HG03521 (cell line): ENCODE results near the gene PPM1G.
A peak's percentile ranks its signal among the peaks of the same experiment; 100 is the strongest.
"Not testable (repeated sequence)": the region's sequence is repeated elsewhere in the genome, so short reads cannot be mapped to it uniquely, and the experiment has no call there.

Experiments used
- ATAC-seq: cut with Tn5 transposase; IDR thresholded peaks from one replicate; pipeline ENCODE4 v1.9.1; 2021; ENCODE audit warnings: mild to moderate bottlenecking, moderate library complexity; ENCODE audit not compliant: unreplicated experiment

The PPM1G gene, protein sequence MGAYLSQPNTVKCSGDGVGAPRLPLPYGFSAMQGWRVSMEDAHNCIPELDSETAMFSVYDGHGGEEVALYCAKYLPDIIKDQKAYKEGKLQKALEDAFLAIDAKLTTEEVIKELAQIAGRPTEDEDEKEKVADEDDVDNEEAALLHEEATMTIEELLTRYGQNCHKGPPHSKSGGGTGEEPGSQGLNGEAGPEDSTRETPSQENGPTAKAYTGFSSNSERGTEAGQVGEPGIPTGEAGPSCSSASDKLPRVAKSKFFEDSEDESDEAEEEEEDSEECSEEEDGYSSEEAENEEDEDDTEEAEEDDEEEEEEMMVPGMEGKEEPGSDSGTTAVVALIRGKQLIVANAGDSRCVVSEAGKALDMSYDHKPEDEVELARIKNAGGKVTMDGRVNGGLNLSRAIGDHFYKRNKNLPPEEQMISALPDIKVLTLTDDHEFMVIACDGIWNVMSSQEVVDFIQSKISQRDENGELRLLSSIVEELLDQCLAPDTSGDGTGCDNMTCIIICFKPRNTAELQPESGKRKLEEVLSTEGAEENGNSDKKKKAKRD

DNA sequence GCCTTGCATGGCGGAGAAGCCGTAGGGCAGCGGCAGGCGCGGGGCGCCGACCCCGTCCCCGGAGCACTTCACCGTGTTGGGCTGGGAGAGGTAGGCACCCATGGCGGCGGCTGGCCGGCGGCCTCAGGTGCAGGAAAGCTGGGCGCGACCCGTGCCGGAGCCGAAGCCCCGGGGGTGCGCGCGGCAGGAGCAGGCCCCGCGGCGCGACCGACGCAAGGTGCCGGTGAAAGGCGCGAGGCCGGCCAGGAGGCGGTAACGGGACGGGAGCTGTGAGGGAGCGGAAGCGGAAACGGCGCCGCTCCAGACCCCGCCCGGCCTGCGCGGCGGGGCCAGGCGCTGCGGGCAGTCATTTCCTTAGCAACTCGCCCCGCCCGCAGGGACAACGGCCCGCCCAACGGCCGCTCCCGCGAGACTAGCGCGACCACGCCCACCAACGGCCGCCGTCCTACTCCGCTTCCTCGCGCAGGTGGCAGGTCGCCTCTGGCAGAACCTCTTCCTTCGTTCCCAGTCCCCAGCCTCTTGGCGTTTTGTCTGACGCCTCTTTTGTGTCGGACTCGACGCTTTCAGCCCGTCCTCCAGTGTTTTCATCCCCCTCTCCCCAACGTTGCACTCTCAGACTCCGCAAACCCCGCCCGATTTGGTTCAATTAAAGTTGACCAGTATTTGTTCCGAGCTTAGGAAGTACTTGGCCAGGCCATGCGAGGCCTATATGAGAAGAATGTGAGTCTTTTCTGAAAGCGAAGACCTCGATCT is at the start of gene PPM1G:
PPM1G (minus strand) TSS at position 271 of the 753 bp plus-strand sequence; CDS start at position 102, 169 bp downstream.
- ATAC-seq: peak; percentile 91

DNA sequence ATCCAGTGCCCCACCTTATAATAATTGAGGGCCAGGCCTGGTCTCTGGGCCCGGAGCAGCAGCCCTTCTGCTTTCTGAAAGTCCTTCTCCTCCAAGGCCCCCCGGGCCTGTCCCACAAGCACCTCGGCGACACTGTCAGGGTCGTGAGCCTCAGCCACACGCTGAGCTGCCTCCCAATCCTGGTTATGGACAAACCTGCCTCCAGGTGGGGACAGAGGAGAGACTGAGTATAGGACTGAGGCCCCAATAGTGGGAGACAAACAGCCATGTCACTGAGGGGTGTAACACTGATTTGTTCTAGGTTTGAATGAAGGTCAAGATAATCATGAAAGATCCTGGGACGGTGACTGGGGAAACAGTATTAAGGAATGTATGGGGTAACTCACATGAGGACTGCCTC is 44.6 kb upstream of the PPM1G start:
- ATAC-seq: no peak

DNA sequence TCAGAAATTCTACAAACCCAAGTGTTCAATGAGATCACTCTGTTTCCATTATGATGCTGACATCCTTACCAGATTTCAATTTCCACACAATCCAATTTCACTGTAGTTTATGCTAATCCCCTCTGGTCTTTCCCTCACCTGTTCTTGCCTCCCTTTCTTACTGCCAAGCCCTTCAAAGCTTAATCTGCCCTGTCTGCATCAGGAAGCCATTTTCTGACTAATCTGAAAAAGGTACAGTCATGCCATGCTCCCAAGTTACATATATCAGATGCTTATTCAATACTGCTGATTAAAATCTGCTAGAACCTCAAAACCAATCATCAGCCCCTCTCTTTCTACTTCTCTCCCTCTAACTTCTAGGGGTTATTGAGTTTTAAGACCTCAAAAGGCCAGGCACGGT is 41.7 kb upstream of the PPM1G start:
- no peak for ATAC-seq

DNA sequence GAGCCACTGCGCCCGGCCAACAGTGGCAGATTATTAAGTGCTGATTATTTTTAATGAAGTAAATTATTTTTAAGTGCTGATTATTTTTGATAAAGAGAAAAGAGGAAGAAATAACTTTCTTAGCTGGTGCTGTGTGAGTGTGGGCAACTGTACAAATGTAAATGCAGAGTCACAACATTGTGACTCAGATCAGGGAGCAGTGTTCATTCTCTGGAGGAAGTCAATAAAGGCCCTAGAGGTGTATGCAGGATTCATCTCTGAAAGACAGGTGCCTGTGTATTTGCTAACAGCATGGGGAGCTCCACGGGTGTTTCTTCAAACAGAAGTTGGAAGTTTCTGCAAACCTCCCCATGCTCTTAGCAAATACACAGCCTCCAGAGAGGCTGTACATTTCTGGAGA is 39.0 kb upstream of the PPM1G start:
- no peak for ATAC-seq

DNA sequence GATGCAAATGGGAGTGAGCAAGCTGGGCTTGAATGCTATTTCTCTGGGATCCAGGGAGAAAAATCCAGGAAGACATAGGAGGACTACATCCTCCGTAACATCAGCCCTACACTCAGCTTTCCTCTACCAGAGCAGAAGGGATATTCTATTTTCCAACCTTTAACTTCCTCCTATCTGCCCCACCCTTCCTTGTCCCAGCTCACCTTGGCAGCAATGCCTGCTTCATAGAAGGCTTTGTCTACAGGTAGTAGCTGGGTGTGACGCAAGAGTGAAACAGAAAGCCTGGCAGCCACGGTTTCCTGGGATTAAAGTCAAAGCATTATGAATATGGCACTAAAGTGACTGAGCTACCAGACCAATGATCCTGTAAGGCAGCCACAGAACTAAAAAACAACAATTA is 36.7 kb upstream of the PPM1G start:
- ATAC-seq: no peak

DNA sequence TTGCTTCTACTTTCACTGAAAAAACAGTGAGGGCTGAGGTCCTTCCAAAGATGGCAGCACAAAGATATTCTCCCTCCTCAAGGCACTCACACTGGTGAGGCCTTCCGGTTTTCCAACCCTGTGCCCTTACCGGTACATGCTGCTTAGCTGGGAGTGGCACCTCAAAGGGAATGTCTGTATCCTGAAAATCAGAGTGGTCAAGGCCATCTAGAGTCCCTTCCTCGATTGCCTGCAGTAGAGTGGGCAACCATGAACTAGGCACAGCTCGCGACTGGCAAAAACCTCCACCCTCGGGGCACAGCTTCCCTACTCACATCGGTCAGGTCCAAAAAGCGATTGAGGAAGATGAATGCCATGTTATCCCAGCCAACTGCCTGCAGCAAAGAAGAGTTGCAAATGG is 36.2 kb upstream of the PPM1G start:
- ATAC-seq: no peak

DNA sequence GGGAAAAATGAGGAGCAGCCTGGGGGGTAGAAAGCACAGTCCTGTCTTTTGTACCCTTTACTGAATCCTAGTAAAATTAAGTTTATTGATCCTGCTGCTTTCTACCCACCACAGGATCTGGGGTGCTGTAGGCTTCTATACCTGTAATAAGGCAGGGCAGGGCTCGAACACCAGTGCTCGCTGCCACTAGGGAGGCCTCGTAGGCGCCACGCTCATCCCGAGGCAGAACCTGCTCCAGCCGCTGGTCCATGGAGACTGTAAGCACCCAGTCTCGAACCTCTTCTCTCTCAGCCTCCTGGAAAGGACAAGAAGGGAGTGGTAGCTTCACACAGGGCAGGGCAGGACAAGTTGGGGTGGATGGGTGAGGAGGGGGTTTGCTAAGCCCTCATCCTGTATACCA is 35.8 kb upstream of the PPM1G start:
- no peak for ATAC-seq

DNA sequence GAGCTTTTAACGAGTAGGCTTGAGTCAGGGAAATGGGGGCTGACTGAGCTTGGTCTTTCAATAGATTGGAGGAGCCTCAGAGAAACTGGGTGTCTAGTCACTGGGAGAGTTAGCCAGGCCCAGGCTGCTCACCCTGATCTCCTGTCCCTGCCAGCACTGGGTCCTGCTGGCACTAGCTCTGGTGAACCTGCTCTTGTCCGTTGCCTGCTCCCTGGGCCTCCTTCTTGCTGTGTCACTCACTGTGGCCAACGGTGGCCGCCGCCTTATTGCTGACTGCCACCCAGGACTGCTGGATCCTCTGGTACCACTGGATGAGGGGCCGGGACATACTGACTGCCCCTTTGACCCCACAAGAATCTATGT is 33.5 kb upstream of the PPM1G start:
- no peak for ATAC-seq

DNA sequence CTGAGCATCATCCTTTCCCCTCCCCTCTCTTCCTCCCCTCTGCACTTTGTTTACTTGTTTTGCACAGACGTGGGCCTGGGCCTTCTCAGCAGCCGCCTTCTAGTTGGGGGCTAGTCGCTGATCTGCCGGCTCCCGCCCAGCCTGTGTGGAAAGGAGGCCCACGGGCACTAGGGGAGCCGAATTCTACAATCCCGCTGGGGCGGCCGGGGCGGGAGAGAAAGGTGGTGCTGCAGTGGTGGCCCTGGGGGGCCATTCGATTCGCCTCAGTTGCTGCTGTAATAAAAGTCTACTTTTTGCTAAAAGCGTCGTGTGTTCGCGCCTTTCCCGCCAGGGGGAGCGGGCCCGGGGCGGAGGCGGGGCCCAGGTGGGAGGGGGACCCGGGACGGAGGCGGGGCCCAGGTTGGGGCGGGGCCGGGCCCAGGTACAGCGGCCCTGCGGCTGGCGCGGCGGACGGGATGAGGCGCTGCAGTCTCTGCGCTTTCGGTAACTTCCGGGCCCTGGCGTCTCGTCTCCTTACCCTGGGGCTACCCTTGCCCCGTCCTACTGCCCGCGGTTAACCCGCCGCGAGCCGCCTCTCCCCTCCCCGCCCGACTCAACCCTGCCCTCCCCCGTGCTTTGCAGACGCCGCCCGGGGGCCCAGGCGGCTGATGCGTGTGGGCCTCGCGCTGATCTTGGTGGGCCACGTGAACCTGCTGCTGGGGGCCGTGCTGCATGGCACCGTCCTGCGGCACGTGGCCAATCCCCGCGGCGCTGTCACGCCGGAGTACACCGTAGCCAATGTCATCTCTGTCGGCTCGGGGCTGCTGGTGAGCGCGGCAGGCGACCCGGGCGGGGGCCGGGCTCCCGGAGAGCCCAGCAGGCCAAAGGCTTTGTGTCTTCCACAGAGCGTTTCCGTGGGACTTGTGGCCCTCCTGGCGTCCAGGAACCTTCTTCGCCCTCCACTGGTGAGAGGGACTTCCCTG is 32.8 kb upstream of the PPM1G start, which contains the start of gene KRTCAP3:
KRTCAP3 (plus strand) TSS at position 424 of the 962 bp plus-strand sequence; CDS start at position 456, 32 bp downstream.
- no peak for ATAC-seq

DNA sequence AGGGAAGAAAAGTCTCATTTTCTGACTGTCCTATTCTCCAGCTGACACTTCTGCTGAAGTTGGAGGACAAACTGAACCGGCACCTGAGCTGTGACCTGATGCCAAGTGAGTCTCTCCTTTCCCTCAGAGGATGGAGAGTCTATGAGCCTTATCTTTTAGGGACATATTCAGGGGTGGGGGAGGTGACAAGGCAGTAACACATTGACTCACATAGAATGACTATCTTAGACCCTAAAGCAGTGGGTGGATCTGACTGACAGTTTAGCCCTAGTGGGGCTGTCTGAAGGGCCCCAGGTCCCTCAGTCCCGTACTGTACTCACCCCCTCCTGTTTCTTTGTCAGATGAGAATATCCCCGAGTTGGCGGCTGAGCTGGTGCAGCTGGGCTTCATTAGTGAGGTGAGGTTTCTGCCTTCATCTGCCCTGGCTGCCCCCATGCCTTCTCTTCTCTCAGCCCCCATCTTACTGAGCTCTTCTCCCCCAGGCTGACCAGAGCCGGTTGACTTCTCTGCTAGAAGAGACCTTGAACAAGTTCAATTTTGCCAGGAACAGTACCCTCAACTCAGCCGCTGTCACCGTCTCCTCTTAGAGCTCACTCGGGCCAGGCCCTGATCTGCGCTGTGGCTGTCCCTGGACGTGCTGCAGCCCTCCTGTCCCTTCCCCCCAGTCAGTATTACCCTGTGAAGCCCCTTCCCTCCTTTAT is 32.0 kb upstream of the PPM1G start:
- ATAC-seq: no peak

DNA sequence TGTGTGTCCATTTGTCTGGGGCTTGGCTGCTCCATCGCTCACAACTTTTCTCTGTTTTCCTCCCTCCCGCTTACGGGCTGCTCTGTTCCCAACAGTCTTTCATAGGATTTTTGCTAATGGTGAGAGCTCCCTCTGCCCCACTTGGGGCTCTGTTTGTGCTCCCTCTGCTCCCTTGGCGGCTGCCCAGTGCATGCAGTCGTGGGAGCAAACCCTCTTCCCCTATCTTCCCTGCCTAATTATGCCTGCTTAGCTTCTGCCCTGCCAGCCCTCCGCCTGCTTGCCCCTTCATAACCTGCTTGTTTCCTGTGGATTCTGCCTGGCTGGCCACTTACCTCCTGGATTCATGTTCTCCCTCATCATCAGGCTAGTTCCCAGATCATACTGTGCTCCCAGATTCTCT is 26.2 kb upstream of the PPM1G start:
- no peak for ATAC-seq

DNA sequence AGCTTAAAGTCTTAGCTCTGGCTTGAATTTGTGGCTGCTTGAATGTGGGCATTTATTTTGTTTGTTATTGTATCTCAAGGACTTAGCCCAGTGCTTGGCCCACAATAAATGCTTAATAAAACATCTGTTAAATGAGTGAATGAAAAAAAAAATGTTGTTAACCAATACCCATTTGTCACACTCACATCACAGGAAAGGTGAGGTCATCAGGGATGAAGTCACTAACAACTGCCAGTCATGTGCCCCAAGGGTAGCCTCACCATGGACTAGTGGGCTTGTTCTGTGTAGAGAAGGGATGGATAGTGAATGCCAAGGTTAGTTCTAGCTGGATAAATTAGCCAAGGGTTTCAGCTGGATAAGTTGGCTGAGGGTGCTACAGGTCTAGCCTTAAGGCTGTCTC is 22.0 kb upstream of the PPM1G start:
- ATAC-seq: no peak

DNA sequence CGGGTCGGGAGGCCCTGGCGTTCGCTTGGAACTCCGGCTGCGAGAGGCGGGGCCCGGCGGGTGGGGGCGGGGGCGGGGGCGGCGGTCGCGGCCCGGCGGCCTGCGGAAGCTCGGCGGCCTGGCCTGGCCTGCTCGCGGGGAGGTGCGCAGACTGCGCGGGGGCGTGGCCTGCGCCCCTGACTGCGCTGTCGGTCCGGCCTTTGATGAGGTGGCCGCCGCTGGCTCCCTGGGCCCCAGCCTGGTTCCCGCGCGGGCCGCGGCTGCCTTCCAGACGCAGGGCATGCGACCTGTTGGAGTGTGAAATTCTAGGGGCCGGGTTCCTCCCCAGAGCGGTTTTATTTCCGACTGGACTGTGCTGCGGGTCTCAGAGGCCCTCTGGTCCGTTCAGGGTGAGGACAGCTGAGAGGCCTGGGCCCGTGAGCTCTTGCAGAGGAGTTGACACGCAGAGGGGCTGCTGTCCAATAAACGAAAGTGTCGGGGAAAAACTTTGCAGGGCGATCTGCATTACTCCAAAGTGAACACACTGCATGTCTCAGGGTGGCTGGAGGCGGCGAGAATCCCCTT is 19.7 kb upstream of the PPM1G start:
- ATAC-seq: peak; percentile 64

DNA sequence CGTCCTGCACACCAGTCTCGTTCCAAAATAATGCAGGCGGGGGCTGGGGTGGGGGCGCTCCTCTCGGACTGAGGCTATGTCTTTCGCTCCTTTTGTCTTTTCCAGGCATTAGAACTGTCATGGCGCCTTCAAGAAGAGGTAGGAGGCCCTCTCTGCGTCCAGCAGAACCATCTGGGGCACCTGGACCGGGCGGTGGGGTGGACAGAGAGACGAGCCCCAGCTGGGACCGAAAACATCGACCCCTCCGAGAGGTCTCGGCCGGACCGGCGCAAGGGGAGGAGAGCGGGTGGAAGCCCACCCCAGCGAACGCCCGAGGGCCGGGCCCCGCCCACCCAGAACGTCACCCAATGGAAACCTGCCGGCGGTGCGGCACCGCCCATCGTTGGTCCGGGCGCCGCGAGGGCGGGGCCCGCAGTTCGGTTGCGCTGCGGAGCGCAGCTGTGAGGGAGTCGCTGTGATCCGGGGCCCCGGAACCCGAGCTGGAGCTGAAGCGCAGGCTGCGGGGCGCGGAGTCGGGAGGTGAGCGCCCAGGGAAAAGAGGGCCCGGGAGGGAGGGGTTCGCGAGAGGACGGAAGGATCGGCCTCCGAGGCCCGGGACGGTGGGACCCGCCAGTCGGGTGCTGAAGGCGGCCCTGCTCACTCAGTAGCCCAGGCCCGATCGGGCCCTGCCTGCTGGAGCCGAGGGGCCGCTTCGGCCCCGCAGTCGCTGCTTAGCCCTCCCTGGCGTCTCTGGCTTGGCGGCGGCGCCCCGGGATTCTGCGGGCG is 19.0 kb upstream of the PPM1G start, which contains the start of gene NRBP1:
NRBP1 (plus strand) TSS at position 419 of the 765 bp plus-strand sequence. CDS start 4,643 bp downstream, outside the sequence.
- ATAC-seq: peak; percentile 87

DNA sequence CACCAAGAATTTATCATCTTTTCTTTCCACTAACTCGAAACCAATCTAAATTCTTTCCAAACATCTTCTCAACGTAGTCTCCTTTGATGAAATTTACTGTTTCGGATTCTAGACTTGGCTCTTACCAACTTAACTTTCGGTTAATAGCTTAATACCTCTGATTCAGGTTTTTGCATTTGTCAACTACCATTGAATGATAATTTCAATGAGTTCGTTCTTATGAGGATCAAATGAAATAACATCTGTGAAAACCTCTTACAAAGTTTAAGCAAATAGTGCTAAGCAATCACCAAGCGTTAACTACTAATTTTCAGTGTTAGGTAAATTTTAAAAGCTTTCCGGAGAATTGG is 18.4 kb upstream of the PPM1G start:
- ATAC-seq: no peak

DNA sequence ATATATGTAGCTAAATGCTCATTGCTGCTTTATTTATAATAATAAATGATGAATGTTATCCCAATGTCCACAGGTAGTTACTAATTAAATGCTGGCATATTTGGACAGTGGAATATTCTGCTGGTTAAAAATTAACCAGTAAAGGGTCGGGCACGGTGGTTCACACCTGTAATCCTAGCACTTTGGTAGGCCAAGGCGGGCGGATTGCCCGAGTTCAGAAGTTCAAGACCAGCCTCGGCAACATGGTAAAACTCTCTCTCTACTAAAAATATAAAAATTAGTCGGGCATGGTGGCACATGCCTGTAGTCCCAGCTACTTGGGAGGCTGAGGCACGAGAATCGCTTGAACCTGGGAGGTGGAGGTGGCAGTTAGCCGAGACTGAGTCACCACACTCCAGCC is 15.6 kb upstream of the PPM1G start:
- ATAC-seq: not testable (repeated sequence)

DNA sequence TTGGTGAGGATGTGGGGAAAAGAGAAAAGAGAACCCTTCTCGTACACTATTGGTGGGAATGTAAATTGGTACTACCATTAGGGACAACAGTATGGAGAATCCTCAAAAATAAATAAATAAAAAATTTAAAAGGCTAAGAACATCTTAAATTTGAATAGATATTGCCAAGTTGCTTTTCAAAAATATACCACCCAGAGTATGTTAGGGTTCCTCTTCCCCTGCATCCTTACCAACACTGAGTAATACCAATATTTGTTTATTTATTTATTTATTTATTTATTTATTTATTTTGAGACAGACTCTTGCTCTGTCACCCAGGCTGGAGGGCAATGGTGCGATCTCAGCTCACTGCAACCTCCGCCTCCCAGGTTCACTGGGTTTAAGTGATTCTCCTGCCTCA is 13.6 kb upstream of the PPM1G start:
- no peak for ATAC-seq

DNA sequence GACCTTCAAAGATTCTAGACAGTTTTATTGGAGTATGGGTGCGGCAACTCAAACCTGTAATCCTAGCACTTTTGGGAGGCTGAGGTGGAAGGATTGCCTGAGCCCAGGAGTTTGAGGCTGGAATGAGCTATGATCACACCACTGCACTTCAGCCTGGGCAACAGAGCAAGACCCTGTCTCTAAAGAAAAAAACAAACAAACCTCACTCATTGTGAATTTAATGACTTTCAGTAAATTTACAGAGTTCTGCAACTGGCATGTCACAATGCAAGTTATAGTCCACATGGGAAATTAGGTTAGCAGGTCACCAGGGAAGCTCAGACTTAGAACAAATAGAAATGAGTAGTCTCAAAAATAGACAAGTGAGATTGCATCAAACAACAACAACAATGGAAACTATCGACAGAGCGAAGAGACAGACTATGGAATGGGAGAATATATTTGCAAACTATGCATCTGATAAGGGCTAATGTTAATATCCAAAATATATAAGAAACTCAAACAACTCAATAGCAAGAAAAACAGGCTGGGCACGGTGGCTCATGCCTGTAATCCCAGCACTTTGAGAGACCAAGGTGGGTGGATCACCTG is 12.4 kb upstream of the PPM1G start:
- ATAC-seq: no peak

DNA sequence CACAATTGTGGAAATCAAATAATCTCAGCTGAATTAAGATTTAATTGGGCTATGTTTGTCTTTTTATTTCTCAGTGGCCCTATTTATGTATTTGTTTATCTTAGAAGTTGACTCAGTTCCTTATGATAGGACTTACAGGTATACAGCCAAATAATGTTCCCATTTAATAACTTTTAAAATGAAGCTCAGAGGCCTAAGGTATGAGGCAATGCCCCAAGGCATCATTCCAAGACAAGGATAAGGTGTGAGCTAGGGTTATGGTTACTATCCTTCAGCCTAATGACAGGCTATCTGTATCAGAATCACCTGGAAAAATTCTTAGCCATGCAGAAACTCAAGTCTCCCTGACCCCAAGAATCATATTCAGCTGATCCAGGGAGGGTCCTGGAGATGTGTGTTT is 11.6 kb upstream of the PPM1G start:
- no peak for ATAC-seq
